GM12865 (cell line): ENCODE results near the gene WNT11.

Experiments
- DNase-seq: peaks from one replicate; pipeline ENCODE4 v3.0.0; 2010; ENCODE audit warnings: low read depth
- H3K4me3 ChIP-seq: 2 replicates; pipeline ENCODE4 v1.5.1; 2011; ENCODE audit warnings: mild to moderate bottlenecking, low read depth, low read length, control low read depth
- CTCF ChIP-seq: IDR thresholded peaks from 2 replicates; pipeline ENCODE4 v1.5.1; 2011; ENCODE audit warnings: low read length, control low read depth, low read depth, inconsistent platforms; ENCODE audit not compliant: insufficient read depth; ENCODE audit errors: missing control alignments

Gene WNT11

GRCh38 chr11:76148941-76149613 is 57.2 kb downstream of the WNT11 start:
- DNase-seq = no peak
- no peak for TF ChIP-seq CTCF
- H3K4me3 ChIP-seq = no peak overlapping the region

DNA sequence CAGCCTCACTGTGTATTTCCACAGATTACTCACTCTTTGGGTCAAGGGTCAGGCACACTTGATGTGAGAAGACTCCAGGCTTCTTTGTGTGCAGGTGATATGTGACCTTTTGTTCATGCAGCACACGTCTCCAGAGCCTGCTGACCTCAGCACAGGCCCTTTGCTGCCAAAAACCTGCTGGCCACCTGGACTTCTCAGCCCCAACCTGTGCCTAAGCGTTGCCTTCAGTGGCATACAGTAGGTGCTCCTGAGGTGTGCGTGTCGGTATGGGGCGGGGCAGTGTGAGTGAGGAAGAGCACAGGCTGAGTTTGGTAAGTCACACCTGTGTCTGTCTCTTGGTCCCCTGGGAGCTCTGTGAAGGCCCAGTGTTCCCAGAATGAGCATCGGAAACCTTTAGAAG is 58.1 kb downstream of the WNT11 start:
- DNase-seq = no peak
- no peak overlapping the region for H3K4me3 ChIP-seq
- no peak for TF ChIP-seq CTCF

- H3K4me3 ChIP-seq = no peak overlapping the region
- TF ChIP-seq CTCF = no peak
- no peak for DNase-seq
These were observed 59.1 kb downstream of the WNT11 start for GRCh38 chr11:76147106-76147740.

DNA sequence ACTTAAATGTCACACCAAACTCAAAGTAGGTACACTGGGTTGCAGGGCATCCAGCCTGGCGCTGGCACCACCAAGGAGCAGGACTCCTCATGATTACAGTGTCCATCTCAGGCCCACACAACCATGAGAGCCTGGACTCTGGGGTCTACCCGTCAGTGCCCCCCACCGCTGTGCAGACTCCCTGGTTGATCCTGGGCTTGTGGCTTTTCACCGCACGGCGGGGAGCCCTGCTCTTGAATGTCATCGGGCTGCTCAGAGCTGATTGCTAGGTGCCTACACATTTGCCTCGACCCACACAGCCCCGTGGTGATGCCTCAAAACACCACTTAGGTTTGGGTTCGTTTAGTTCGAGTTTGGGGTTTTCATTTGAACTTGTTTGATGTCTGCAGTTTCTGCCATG is 63.0 kb downstream of the WNT11 start:
- no peak for DNase-seq
- TF ChIP-seq CTCF = no peak
- H3K4me3 ChIP-seq = no peak overlapping the region

- DNase-seq = no peak
- TF ChIP-seq CTCF = no peak
- no peak overlapping the region for H3K4me3 ChIP-seq
These were observed 64.3 kb downstream of the WNT11 start for GRCh38 chr11:76141901-76142588.

DNA sequence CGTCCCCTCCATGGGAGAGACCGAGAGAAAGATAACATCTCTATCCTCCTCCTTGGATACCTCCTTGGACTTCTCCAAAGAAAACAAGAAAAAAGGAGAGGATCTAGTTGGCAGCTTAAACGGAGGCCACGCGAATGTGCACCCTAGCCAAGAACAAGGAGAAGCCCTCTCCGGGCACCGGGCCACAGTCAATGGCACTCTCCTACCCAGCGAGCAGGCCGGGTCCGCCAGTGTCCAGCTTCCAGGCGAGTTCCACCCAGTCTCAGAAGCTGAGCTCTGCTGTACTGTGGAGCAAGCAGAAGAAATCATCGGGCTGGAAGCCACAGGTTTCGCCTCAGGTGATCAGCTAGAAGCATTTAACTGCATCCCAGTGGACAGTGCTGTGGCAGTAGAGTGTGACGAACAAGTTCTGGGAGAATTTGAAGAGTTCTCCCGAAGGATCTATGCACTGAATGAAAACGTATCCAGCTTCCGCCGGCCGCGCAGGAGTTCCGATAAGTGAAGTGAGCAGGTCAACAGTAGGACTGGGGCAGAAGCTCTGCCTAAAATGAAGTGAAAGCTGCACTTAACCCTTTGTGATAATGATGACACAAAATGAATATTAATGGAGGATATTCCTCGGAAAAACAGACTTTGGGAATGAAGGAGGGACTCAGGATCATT is 65.3 kb downstream of the WNT11 start:
- no peak overlapping the region for H3K4me3 ChIP-seq
- DNase-seq = no peak
- no peak for TF ChIP-seq CTCF
